Activated B cell treated with CpG ODN at 0.5 μM for 24 hours (primary cell): ENCODE results near the gene NPL. TPM values are rescaled to one million over a fixed set of nuclear protein-coding genes. Genes with fewer than 3 reads are reported as not detected.

Experiments used
- ATAC-seq: fragments of 200-7000 bp; cut with Tn5 transposase; one replicate; pipeline ENCODE4 v1.10.0; 2021; ENCODE audit warnings: low read depth, mild to moderate bottlenecking, moderate library complexity
- CTCF ChIA-PET: fragments of 350-600 bp; sonication (Branson Sonifier 250); formaldehyde crosslinking; loops from one replicate; lab custom pipeline; 2021; ENCODE audit warnings: antibody characterized with exemption; lab: Charles Lee
- POLR2A ChIA-PET: fragments of 350-600 bp; sonication (Branson Sonifier 250); formaldehyde crosslinking; loops from one replicate; lab custom pipeline; 2021; ENCODE audit warnings: antibody characterized with exemption; lab: Charles Lee
- DNase-seq: peaks from one replicate; pipeline ENCODE4 v3.0.0; 2022
- H3K27ac Mint-ChIP-seq: one replicate; pipeline ENCODE4 v1.8.0; 2020; ENCODE audit warnings: mixed read lengths
- H3K27me3 Mint-ChIP-seq: one replicate; pipeline ENCODE4 v1.8.0; 2021; ENCODE audit warnings: mixed read lengths
- H3K36me3 Mint-ChIP-seq: one replicate; pipeline ENCODE4 v1.8.0; 2021; ENCODE audit warnings: low read depth, mixed read lengths
- H3K4me1 Mint-ChIP-seq: one replicate; pipeline ENCODE4 v1.8.0; 2021; ENCODE audit warnings: mixed read lengths
- H3K4me3 Mint-ChIP-seq: one replicate; pipeline ENCODE4 v1.8.0; 2020; ENCODE audit warnings: mild to moderate bottlenecking, mixed read lengths
- H3K9me3 Mint-ChIP-seq: one replicate; pipeline ENCODE4 v1.8.0; 2020; ENCODE audit warnings: mixed read lengths
- CTCF ChIP-seq: fragments of 200-600 bp; IDR thresholded peaks from one replicate; pipeline ENCODE4 v1.8.0; 2022; ENCODE audit warnings: antibody characterized with exemption, mild to moderate bottlenecking
- intact Hi-C: fragments of 100-400 bp; cut with micrococcal nuclease; formaldehyde crosslinking; loops from one replicate; pipeline ENCODE4 v1.15.1; 2024
- total RNA-seq: library from RNA; stranded (reverse); gene quantifications from 2 replicates; pipeline ENCODE4 v1.2.3, GENCODE V29; 2022

Gene NPL
- total RNA-seq, 1 donor from 2014 or later, result 2.9 TPM

DNA sequence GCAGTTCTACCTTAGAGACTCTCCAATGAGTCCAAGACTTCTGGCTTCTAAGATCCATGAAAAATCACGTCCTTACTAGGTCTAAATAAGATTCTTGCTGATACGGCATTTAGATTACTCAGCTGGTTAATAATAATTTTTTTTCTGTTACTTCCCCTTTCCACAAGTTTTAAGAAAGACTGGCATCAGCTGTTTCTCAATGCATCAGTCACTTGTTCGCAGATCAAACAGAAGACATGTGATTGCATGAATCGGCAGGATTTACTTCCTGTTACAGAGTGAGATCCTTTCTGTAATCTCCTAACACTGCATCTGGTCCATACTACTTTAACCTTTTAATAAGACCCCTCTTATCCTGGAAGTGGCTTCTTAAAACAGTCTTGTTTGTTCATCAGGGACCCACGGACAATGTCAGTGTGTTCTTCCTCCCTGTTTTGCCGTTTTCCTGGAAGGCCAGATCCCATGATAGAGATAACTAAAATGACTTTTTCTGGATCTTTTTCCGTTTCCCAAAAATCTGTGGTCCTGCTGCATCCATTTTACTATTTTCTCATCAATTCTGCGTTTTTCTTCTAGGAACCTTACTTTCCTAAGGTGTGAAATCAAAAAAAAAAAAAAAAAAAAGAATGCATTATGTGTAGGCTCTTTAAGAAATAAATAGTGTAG lies 6.1 kb downstream of the NPL start:
- TF ChIP-seq CTCF, result no peak
- ChIA-PET POLR2A (interaction anchor here (0.9 kb wide), 1 partner anchor 181 kb away, joined by 3 read pairs; no protein-coding TSS in a partner anchor), CTCF (no interaction called here)
- no peak overlapping the region for H3K27ac Mint-ChIP-seq
- H3K36me3 Mint-ChIP-seq, result no peaks in the 10 kb centered on the region
- H3K4me1 Mint-ChIP-seq, result peaks cover 13% of the 10 kb centered on the region
- DNase-seq (no peak), ATAC-seq (peak; percentile 56)
- H3K27me3 Mint-ChIP-seq, result peaks cover 3% of the 10 kb centered on the region
- H3K4me3 Mint-ChIP-seq, result no peak overlapping the region
- H3K9me3 Mint-ChIP-seq, result no peaks in the 10 kb centered on the region
- intact Hi-C loops, result no loop called here

- Mint-ChIP-seq H3K4me3 (no peak overlapping the region), H3K9me3 (no peaks in the 10 kb centered on the region), H3K36me3 (no peaks in the 10 kb centered on the region), H3K27me3 (no peaks in the 10 kb centered on the region), H3K27ac (no peak overlapping the region), H3K4me1 (no peaks in the 10 kb centered on the region)
- ATAC-seq (no peak), DNase-seq (no peak)
- ChIA-PET CTCF (no interaction called here), POLR2A (no interaction called here)
- intact Hi-C loops, result no loop called here
- TF ChIP-seq CTCF, result no peak
These were observed 12.6 kb downstream of the NPL start for GRCh38 chr1:182802006-182802803.

DNA sequence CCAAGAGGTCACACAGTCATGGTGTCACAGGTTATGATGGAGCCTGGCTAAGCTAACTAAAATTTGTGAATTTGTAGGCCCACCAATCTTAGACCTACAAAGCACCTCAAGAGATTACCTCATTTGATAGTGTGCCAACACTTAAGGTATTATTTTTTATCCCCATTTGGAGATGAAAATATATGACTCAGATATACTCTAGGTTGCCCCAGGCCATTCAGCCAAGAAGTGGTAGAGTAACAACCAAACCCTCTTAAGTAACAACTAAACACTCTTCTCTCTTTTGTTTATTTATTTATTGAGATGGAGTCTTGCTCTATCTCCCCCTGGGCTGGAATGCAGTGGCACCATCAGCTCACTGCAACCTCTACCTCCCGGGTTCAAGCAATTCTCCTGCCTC lies 14.3 kb downstream of the NPL start:
- no peaks in the 10 kb centered on the region for H3K4me1 Mint-ChIP-seq
- intact Hi-C loops, result no loop called here

DNA sequence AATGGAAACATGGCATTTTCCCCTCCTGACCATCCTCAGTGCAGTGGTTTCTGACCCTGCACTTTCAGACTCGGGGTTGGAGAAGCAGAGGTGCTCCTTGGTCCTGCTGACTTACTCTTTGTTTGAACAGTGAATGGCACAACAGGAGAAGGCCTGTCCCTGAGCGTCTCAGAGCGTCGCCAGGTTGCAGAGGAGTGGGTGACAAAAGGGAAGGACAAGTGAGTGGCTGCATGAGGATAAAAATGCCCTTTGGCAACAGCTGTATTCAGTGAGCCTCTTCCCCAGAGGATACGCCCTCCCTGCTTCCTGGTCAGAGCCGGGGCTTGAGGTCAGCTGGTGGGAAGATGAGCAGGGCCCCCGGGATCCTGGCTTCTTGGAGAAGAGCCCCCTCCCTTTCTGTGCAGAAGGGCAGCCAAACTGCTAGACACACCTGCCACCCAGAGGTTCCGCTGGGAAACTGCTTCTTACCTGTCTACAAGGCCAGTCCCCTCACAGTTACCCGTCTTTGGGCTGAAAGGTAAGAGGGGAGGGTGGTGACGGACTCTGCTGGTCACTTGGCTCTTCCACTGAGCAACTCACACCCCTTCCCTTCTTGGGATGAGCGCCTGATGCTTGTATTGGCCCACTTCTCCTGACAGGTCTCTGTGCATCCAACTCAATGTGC lies 16.6 kb downstream of the NPL start:
- POLR2A ChIA-PET, result no interaction called here
- DNase-seq, result no peak
- TF ChIP-seq CTCF, result no peak
- Mint-ChIP-seq H3K36me3 (no peaks in the 10 kb centered on the region), H3K27ac (no peak overlapping the region), H3K4me3 (no peak overlapping the region), H3K4me1 (no peaks in the 10 kb centered on the region), H3K9me3 (no peaks in the 10 kb centered on the region), H3K27me3 (no peaks in the 10 kb centered on the region)
- CTCF ChIA-PET, result no interaction called here
- no peak for ATAC-seq
- intact Hi-C loops, result no loop called here

More for the DNA sequence above, 14.3 kb downstream of the NPL start:
- no peaks in the 10 kb centered on the region for H3K27me3 Mint-ChIP-seq
- ATAC-seq (no peak), DNase-seq (no peak)
- H3K9me3 Mint-ChIP-seq, result no peaks in the 10 kb centered on the region
- H3K27ac Mint-ChIP-seq, result no peak overlapping the region
- no peak for TF ChIP-seq CTCF
- H3K4me3 Mint-ChIP-seq, result no peak overlapping the region
- no peaks in the 10 kb centered on the region for H3K36me3 Mint-ChIP-seq
- CTCF ChIA-PET, result no interaction called here
- POLR2A ChIA-PET, result no interaction called here

DNA sequence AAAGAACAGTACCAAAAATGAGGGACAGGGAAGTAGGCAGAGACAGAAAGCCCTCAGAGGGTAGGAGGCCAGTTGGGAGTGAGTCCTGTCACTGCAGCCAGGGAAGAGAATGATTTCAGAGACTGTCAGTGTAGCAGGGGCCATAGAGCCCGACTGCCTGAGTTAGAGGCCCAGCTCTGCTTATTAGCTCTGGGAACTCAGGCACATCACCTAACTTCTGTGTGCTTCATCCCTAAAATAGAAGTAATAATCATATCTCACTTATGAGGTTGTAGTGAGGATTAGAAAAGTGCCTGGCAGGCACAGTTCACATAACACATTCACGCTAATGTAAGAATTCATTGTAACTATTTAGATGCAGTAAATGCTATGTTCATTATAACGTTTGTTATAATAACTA lies 18.3 kb downstream of the NPL start:
- Mint-ChIP-seq H3K4me3 (no peak overlapping the region), H3K27ac (no peak overlapping the region), H3K9me3 (no peaks in the 10 kb centered on the region), H3K27me3 (no peaks in the 10 kb centered on the region), H3K36me3 (no peaks in the 10 kb centered on the region), H3K4me1 (no peaks in the 10 kb centered on the region)
- DNase-seq (no peak), ATAC-seq (no peak)
- intact Hi-C loops, result no loop called here
- POLR2A ChIA-PET, result no interaction called here
- TF ChIP-seq CTCF, result no peak
- CTCF ChIA-PET, result no interaction called here
